ENCODE results near the gene MED10.
A peak's percentile ranks its signal among the peaks of the same experiment; 100 is the strongest.

The MED10 gene

GRCh38 chr5:6377905-6378765 is at the start of gene MED10:
Gene MED10, minus strand, starts transcription at chr5:6378547. Its CDS starts 64 bp downstream, at chr5:6378483.
- peak; percentile 95 for DNase-seq (ENCODE audit: low read depth)

- DNase-seq (ENCODE audit: low read depth), result no peak
Measured at GRCh38 chr5:6427694-6428093, 49.3 kb upstream of the MED10 start.

- DNase-seq (ENCODE audit: low read depth), result no peak
Measured at GRCh38 chr5:6424700-6425099, 46.4 kb upstream of the MED10 start.

- DNase-seq (ENCODE audit: low read depth), result no peak
Measured at GRCh38 chr5:6424110-6424659, 45.8 kb upstream of the MED10 start.

- DNase-seq (ENCODE audit: low read depth), result no peak
Measured at GRCh38 chr5:6423327-6424109, 45.2 kb upstream of the MED10 start.

- no peak for DNase-seq (ENCODE audit: low read depth)
Measured at GRCh38 chr5:6419340-6419852, 41.0 kb upstream of the MED10 start.

GRCh38 chr5:6418679-6419276 is 40.4 kb upstream of the MED10 start:
- DNase-seq (ENCODE audit: low read depth), result no peak

GRCh38 chr5:6417657-6418056 is 39.3 kb upstream of the MED10 start:
- no peak for DNase-seq (ENCODE audit: low read depth)

GRCh38 chr5:6412811-6413210 is 34.5 kb upstream of the MED10 start:
- DNase-seq (ENCODE audit: low read depth), result no peak

- DNase-seq (ENCODE audit: low read depth), result no peak
Measured at GRCh38 chr5:6411141-6411540, 32.8 kb upstream of the MED10 start.

GRCh38 chr5:6410421-6410820 is 32.1 kb upstream of the MED10 start:
- DNase-seq (ENCODE audit: low read depth), result no peak

GRCh38 chr5:6408627-6409446 is 30.5 kb upstream of the MED10 start:
- DNase-seq (ENCODE audit: low read depth), result no peak

GRCh38 chr5:6408260-6408596 is 29.9 kb upstream of the MED10 start:
- DNase-seq (ENCODE audit: low read depth), result no peak

- DNase-seq (ENCODE audit: low read depth), result no peak
Measured at GRCh38 chr5:6407558-6408259, 29.4 kb upstream of the MED10 start.

- DNase-seq (ENCODE audit: low read depth), result no peak
Measured at GRCh38 chr5:6405591-6405990, 27.2 kb upstream of the MED10 start.

- DNase-seq (ENCODE audit: low read depth), result no peak
Measured at GRCh38 chr5:6404129-6404528, 25.8 kb upstream of the MED10 start.

- no peak for DNase-seq (ENCODE audit: low read depth)
Measured at GRCh38 chr5:6403416-6403815, 25.1 kb upstream of the MED10 start.

GRCh38 chr5:6402939-6403338 is 24.6 kb upstream of the MED10 start:
- DNase-seq (ENCODE audit: low read depth), result no peak

- DNase-seq (ENCODE audit: low read depth), result no peak
Measured at GRCh38 chr5:6401410-6401809, 23.1 kb upstream of the MED10 start.

GRCh38 chr5:6399980-6400910 is 21.9 kb upstream of the MED10 start:
- no peak for DNase-seq (ENCODE audit: low read depth)
